Sigmoid colon (tissue), 7 donors: Measurements from ENCODE around the gene CACNB1. TPM values are rescaled to one million over a fixed set of nuclear protein-coding genes. Genes with fewer than 3 reads are reported as not detected.

Experiments
- DNase-seq: peaks from one replicate; pipeline ENCODE4 v3.0.0-alpha.2; 2019
- H3K27ac ChIP-seq, 4 donors: fragments of 200-600 bp; sonication (generic); one replicate each; pipeline ENCODE4 v1.5.1; 2016 to 2019; ENCODE audit warnings: mild to moderate bottlenecking in 1 of 4
- H3K27me3 ChIP-seq, 3 donors: fragments of 200-600 bp; sonication (generic); one replicate each; pipeline ENCODE4 v1.5.1; 2019; ENCODE audit warnings: mild to moderate bottlenecking in 1 of 3
- H3K36me3 ChIP-seq, 4 donors: fragments of 200-600 bp; sonication (generic); one replicate each; pipeline ENCODE4 v1.5.1; 2016 to 2019
- H3K4me1 ChIP-seq, 4 donors: fragments of 200-600 bp; sonication (generic); one replicate each; pipeline ENCODE4 v1.5.1; 2017 to 2019
- H3K4me3 ChIP-seq, 4 donors: fragments of 200-600 bp; sonication (generic); one replicate each; pipeline ENCODE4 v1.5.1; 2017 to 2019; ENCODE audit warnings: mild to moderate bottlenecking in 2 of 4, moderate library complexity in 1 of 4
- H3K9me3 ChIP-seq, 4 donors: fragments of 200-600 bp in 3 of 4; sonication (generic) in 3 of 4; one replicate each; pipeline versions ENCODE4 v1.5.1 to v1.6.1; 2013 to 2019
- EP300 ChIP-seq, 4 donors: sonication (generic); formaldehyde crosslinking; IDR thresholded peaks; one replicate each; pipeline ENCODE4 v1.6.1; 2017; ENCODE audit warnings: antibody characterized with exemption in 4 of 4
- POLR2A ChIP-seq, 2 donors: fragments of 450-650 bp; IDR thresholded peaks; one replicate each; pipeline ENCODE4 v1.6.1; 2016; ENCODE audit warnings: antibody characterized with exemption in 2 of 2, mild to moderate bottlenecking in 2 of 2, moderate library complexity in 2 of 2
- POLR2AphosphoS5 ChIP-seq, 4 donors: sonication (generic); formaldehyde crosslinking; IDR thresholded peaks; one replicate each; pipeline ENCODE4 v1.6.1; 2017; ENCODE audit warnings: antibody characterized with exemption in 4 of 4
- WGBS, 2 donors: extraction: QIAGEN DNeasy Blood & Tissue Kit; methylation state at CpG; one replicate each; pipeline ENCODE4 v1.1.7; 2013; 5-methylcytosine and 5-hydroxymethylcytosine counted together
- intact Hi-C: fragments of 100-400 bp; cut with DNase I; formaldehyde crosslinking; loops from one replicate; pipeline ENCODE4 v1.15.1; 2023
- polyA plus RNA-seq, 3 donors: library from polyadenylated mRNA; stranded (reverse); fragments of 200-250 nt; gene quantifications; one replicate each; pipeline ENCODE4 v1.2.3, GENCODE V29; 2013
- total RNA-seq, 4 donors: library from RNA; depleted of rRNA; stranded (reverse); fragments of >200 nt; gene quantifications; one replicate each; pipeline ENCODE4 v1.1.0, GENCODE V29; 2016
- TF ChIP-seq, protein P1 (sequence below), 4 experiments: fragments of 450-650 bp in 3 of 4; fragments of 200-600 bp in 1 of 4; IDR thresholded peaks; one replicate each; pipeline ENCODE4 v1.5.1; 2016 to 2019; ENCODE audit warnings: antibody characterized with exemption in 4 of 4, mild to moderate bottlenecking in 3 of 4, moderate library complexity in 2 of 4
- donor health status: healthy with polysubstance abuse.
- donor health status: Bipolar disorder and iron deficiency.
- donor health status: healthy.

Gene CACNB1
- total and polyA plus RNA-seq, 7 donors, result 3.0 to 11.6 (median 7.6) TPM

DNA sequence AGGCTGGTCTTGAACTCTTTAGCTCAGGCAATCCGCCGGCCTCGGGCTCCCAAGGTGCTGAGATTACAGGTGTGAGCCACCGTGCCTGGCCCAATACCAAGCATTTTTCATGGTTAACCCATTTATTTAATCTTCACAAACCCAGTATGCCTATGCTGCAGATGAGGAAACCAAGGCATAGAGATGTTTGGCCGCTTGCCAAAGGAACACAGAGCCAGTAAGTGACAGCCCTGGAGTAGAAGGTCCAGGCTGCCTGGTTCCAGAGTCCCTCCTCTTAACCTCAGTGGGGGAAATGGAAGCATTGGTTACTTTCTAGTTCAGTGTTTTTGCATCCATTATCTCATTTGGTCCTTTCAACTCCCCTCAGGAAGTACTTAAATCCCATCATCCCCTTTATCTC, 16.2 kb downstream of the CACNB1 start:
- no peaks in the 10 kb centered on the region for H3K9me3 ChIP-seq
- TF ChIP-seq POLR2A (IDR thresholded peaks at IDR 0.05) (no peak), EP300 (IDR thresholded peaks at IDR 0.05) (no peak)
- TF ChIP-seq, protein P1, sequence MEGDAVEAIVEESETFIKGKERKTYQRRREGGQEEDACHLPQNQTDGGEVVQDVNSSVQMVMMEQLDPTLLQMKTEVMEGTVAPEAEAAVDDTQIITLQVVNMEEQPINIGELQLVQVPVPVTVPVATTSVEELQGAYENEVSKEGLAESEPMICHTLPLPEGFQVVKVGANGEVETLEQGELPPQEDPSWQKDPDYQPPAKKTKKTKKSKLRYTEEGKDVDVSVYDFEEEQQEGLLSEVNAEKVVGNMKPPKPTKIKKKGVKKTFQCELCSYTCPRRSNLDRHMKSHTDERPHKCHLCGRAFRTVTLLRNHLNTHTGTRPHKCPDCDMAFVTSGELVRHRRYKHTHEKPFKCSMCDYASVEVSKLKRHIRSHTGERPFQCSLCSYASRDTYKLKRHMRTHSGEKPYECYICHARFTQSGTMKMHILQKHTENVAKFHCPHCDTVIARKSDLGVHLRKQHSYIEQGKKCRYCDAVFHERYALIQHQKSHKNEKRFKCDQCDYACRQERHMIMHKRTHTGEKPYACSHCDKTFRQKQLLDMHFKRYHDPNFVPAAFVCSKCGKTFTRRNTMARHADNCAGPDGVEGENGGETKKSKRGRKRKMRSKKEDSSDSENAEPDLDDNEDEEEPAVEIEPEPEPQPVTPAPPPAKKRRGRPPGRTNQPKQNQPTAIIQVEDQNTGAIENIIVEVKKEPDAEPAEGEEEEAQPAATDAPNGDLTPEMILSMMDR (IDR thresholded peaks at IDR 0.05), result no peak
- peaks cover 5 to 67% (median 26%) of the 10 kb centered on the region in 4 donors for H3K36me3 ChIP-seq
- WGBS, 2 donors, result 93 to 94% methylated on average over 5 of the region's 5 CpGs
- DNase-seq, result no peak
- intact Hi-C loops, result no loop called here
- no peaks in the 10 kb centered on the region for H3K4me1 ChIP-seq
- no peak overlapping the region for H3K4me3 ChIP-seq
- H3K27me3 ChIP-seq, result no peaks in the 10 kb centered on the region
- no peak overlapping the region for H3K27ac ChIP-seq

DNA sequence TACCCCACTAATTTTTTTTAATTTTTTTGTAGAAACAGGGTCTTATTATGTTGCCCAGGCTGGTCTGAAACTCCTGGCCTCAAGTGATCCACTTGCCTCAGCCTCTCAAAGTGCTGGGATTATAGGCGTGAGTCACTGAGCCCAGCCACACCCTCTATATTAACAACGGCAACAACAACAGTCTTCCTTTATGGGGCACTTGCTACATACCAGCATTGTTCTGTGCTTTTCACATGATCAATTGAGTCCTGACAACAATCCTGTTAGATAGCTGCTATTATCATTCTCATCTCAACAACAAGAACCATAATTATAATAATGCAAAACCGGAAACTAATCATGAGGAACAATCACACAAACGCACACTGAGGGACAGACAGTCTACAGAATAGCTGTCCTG, 18.9 kb downstream of the CACNB1 start:
- 15 to 63% methylated on average over 4 of the region's 4 CpGs for WGBS, 2 donors

DNA sequence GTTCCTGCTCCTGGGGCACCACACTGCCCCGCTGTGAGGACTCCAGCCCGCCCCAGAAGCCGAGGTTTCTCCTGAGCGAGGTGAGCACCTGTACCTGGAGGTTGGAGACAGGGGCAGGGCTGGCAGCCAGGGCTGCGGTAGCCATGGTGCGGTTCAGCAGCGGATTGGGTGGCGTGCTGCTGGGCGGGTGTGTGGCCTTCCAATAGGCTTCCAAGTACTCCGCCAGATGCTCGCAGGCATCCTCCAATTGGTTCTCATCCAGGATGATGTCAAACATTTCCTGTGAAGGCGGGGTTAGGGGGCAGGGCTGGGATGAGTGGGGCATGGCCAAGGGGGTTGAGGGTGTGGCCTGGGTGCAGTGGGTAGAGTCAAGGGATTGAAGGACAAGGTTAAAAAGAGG, 20.2 kb downstream of the CACNB1 start:
- no peak for DNase-seq
- H3K36me3 ChIP-seq, result peaks cover 0 to 32% (median 11%) of the 10 kb centered on the region in 4 donors
- H3K4me3 ChIP-seq, result no peak overlapping the region
- H3K9me3 ChIP-seq, result no peaks in the 10 kb centered on the region
- 94% methylated on average over 12 of the region's 12 CpGs for WGBS, 2 donors
- H3K27ac ChIP-seq, result no peak overlapping the region
- no peaks in the 10 kb centered on the region for H3K27me3 ChIP-seq
- TF ChIP-seq EP300 (IDR thresholded peaks at IDR 0.05) (no peak), POLR2A (IDR thresholded peaks at IDR 0.05) (no peak), POLR2AphosphoS5 (IDR thresholded peaks at IDR 0.05) (no peak)
- TF ChIP-seq, protein P1 (IDR thresholded peaks at IDR 0.05), result no peak
- intact Hi-C loops, result no loop called here
- H3K4me1 ChIP-seq, result peaks cover 0 to 10% (median 5%) of the 10 kb centered on the region in 4 donors

More for the DNA sequence above, 18.9 kb downstream of the CACNB1 start:
- DNase-seq, result no peak
- H3K4me1 ChIP-seq, result peaks cover 0 to 10% (median 5%) of the 10 kb centered on the region in 4 donors
- intact Hi-C loops, result no loop called here
- H3K27ac ChIP-seq, result no peak overlapping the region
- H3K9me3 ChIP-seq, result no peaks in the 10 kb centered on the region
- no peak overlapping the region for H3K4me3 ChIP-seq
- TF ChIP-seq, protein P1 (IDR thresholded peaks at IDR 0.05), result no peak
- TF ChIP-seq POLR2AphosphoS5 (IDR thresholded peaks at IDR 0.05) (no peak), EP300 (IDR thresholded peaks at IDR 0.05) (no peak), POLR2A (IDR thresholded peaks at IDR 0.05) (no peak)
- H3K36me3 ChIP-seq, result peaks cover 0 to 41% (median 12%) of the 10 kb centered on the region in 4 donors
- no peaks in the 10 kb centered on the region for H3K27me3 ChIP-seq

DNA sequence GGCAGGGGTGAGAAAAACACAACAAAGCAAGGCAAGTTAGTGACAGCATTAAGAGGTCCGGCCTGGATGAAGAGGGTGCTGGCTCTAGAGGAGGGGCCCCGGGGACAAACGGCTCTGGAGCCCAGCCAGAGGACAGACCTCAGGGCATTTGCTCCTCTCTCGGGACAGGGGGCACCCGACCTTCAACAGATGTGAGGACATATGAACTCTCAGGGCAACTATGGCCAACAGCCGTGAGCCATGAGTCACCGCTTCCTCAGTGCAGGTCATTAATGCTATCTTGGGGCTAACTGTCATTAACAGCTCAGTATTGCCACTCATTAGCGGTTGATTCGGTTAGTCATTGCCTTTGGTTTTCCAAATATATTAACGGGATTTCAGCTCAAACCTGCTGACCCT, 21.8 kb downstream of the CACNB1 start:
- H3K9me3 ChIP-seq, result no peaks in the 10 kb centered on the region
- no peaks in the 10 kb centered on the region for H3K27me3 ChIP-seq
- TF ChIP-seq EP300 (IDR thresholded peaks at IDR 0.05), result no peak
- TF ChIP-seq, protein P1 (IDR thresholded peaks at IDR 0.05), result no peak
- TF ChIP-seq POLR2A (IDR thresholded peaks at IDR 0.05), result no peak
- TF ChIP-seq POLR2AphosphoS5 (IDR thresholded peaks at IDR 0.05), result no peak
- no peak overlapping the region for H3K4me3 ChIP-seq
- H3K36me3 ChIP-seq, result peaks cover 0 to 24% (median 9%) of the 10 kb centered on the region in 4 donors
- 78 to 79% methylated on average over 10 of the region's 10 CpGs for WGBS, 2 donors
- DNase-seq, result no peak
- intact Hi-C loops, result no loop called here
- no peak overlapping the region for H3K27ac ChIP-seq
- peaks cover 0 to 10% (median 5%) of the 10 kb centered on the region in 4 donors for H3K4me1 ChIP-seq
